Type B pancreatic cell (in vitro differentiated cells): ENCODE results near the gene EPSTI1. TPM values are rescaled to one million over a fixed set of nuclear protein-coding genes. Genes with fewer than 3 reads are reported as not detected.
"Not testable (repeated sequence)": the region's sequence is repeated elsewhere in the genome, so short reads cannot be mapped to it uniquely, and the experiment has no call there.

Experiments used
- DNase-seq: peaks from one replicate; pipeline ENCODE4 v3.0.0; 2021; ENCODE audit warnings: mixed read lengths; ENCODE audit not compliant: unreplicated experiment; ENCODE audit errors: extremely low spot score
- H3K27ac Mint-ChIP-seq: 2 replicates; pipeline ENCODE4 v1.8.0; 2021; ENCODE audit warnings: mild to moderate bottlenecking, mixed read lengths
- H3K27me3 Mint-ChIP-seq: 2 replicates; pipeline ENCODE4 v1.8.0; 2021; ENCODE audit warnings: mixed read lengths
- H3K36me3 Mint-ChIP-seq: 2 replicates; pipeline ENCODE4 v1.8.0; 2021; ENCODE audit warnings: mixed read lengths
- H3K4me1 Mint-ChIP-seq: one replicate; pipeline ENCODE4 v1.8.0; 2021; ENCODE audit warnings: mixed read lengths; ENCODE audit not compliant: unreplicated experiment
- H3K4me3 Mint-ChIP-seq: 2 replicates; pipeline ENCODE4 v1.8.0; 2021; ENCODE audit warnings: mild to moderate bottlenecking, mixed read lengths
- H3K9me3 Mint-ChIP-seq: 2 replicates; pipeline ENCODE4 v1.8.0; 2021; ENCODE audit warnings: mixed read lengths
- CTCF ChIP-seq: fragments of 200-600 bp; sonication (generic); conservative IDR thresholded peaks from 2 replicates; pipeline ENCODE4 v1.5.0; 2021; ENCODE audit warnings: antibody characterized with exemption, mild to moderate bottlenecking
- total RNA-seq: library from RNA; stranded (reverse); gene quantifications from 2 replicates; pipeline ENCODE4 v1.2.1, GENCODE V29; 2021; ENCODE audit warnings: low replicate concordance

The EPSTI1 gene
- total RNA-seq, 1 donor from 2014 or later, result 7.9 TPM

GRCh38 chr13:42873081-42873480, 119.0 kb downstream of the EPSTI1 start:
- TF ChIP-seq CTCF, result no peak
- Mint-ChIP-seq H3K27ac (peak overlapping the region; percentile 31), H3K4me1 (peaks cover 19% of the 10 kb centered on the region), H3K36me3 (no peaks in the 10 kb centered on the region), H3K4me3 (no peak overlapping the region), H3K9me3 (no peaks in the 10 kb centered on the region), H3K27me3 (peaks cover 49% of the 10 kb centered on the region)
- no peak for DNase-seq

- Mint-ChIP-seq H3K4me3 (no peak overlapping the region), H3K4me1 (peaks cover 20% of the 10 kb centered on the region), H3K27me3 (peaks cover 36% of the 10 kb centered on the region), H3K9me3 (no peaks in the 10 kb centered on the region), H3K27ac (no peak overlapping the region), H3K36me3 (no peaks in the 10 kb centered on the region)
- no peak for DNase-seq
- no peak for TF ChIP-seq CTCF
Observed at GRCh38 chr13:42867232-42867631, 124.8 kb downstream of the EPSTI1 start.

- Mint-ChIP-seq H3K4me3 (no peak overlapping the region), H3K36me3 (no peaks in the 10 kb centered on the region), H3K27ac (no peak overlapping the region), H3K27me3 (peaks cover 21% of the 10 kb centered on the region), H3K4me1 (peaks cover 20% of the 10 kb centered on the region), H3K9me3 (no peaks in the 10 kb centered on the region)
- no peak for TF ChIP-seq CTCF
- no peak for DNase-seq
Observed at GRCh38 chr13:42865768-42866102, 126.3 kb downstream of the EPSTI1 start.

GRCh38 chr13:42864952-42865767, 126.9 kb downstream of the EPSTI1 start:
- TF ChIP-seq CTCF, result no peak
- Mint-ChIP-seq H3K36me3 (no peaks in the 10 kb centered on the region), H3K4me1 (peaks cover 23% of the 10 kb centered on the region), H3K27me3 (peaks cover 15% of the 10 kb centered on the region), H3K4me3 (peak overlapping the region; percentile 49), H3K9me3 (no peaks in the 10 kb centered on the region), H3K27ac (no peak overlapping the region)
- no peak for DNase-seq

- H3K4me3 Mint-ChIP-seq, H3K27ac Mint-ChIP-seq, H3K27me3 Mint-ChIP-seq, H3K9me3 Mint-ChIP-seq, DNase-seq, H3K36me3 Mint-ChIP-seq: not testable (repeated sequence)
- peaks cover 23% of the 10 kb centered on the region for H3K4me1 Mint-ChIP-seq
Observed at GRCh38 chr13:42862370-42862769, 129.7 kb downstream of the EPSTI1 start.

- Mint-ChIP-seq H3K9me3 (no peaks in the 10 kb centered on the region), H3K4me1 (peaks cover 20% of the 10 kb centered on the region), H3K4me3 (no peak overlapping the region), H3K36me3 (no peaks in the 10 kb centered on the region), H3K27me3 (peaks cover 3% of the 10 kb centered on the region), H3K27ac (no peak overlapping the region)
- TF ChIP-seq CTCF, result no peak
- no peak for DNase-seq
Observed at GRCh38 chr13:42860485-42860884, 131.6 kb downstream of the EPSTI1 start.
